Fibroblast of lung (primary cell): ENCODE measurements around the gene OR2V2. TPM values are rescaled to one million over a fixed set of nuclear protein-coding genes. Genes with fewer than 3 reads are reported as not detected.
"Not testable (repeated sequence)": the region's sequence is repeated elsewhere in the genome, so short reads cannot be mapped to it uniquely, and the experiment has no call there.

Experiments
- DNase-seq, 2 donors: peaks; one replicate each; pipeline versions ENCODE4 v3.0.0 to v3.0.0-alpha.2; 2010; ENCODE audit warnings: low read depth in 2 of 2
- H2AFZ ChIP-seq: 2 replicates; pipeline ENCODE4 v1.5.1; 2012; ENCODE audit warnings: low read length, control low read depth, inconsistent platforms
- H3K27ac ChIP-seq: 2 replicates; pipeline ENCODE4 v1.5.1; 2011; ENCODE audit warnings: low read length, control low read depth; ENCODE audit not compliant: insufficient read depth
- H3K27me3 ChIP-seq: 2 replicates; pipeline ENCODE4 v1.5.1; 2011; ENCODE audit warnings: mild to moderate bottlenecking, low read length; ENCODE audit not compliant: control insufficient read depth, insufficient read depth
- H3K36me3 ChIP-seq: 2 replicates; pipeline ENCODE4 v1.5.1; 2011; ENCODE audit warnings: low read length; ENCODE audit not compliant: control insufficient read depth, insufficient read depth
- H3K4me1 ChIP-seq: 2 replicates; pipeline ENCODE4 v1.5.1; 2011; ENCODE audit warnings: low read length; ENCODE audit not compliant: control insufficient read depth, insufficient read depth; ENCODE audit errors: extremely low read depth
- H3K4me2 ChIP-seq: 2 replicates; pipeline ENCODE4 v1.5.1; 2011; ENCODE audit warnings: low read length, control low read depth; ENCODE audit not compliant: insufficient read depth; ENCODE audit errors: extremely low read depth
- H3K4me3 ChIP-seq, 4 experiments: fragments of 200-600 bp in 1 of 4; sonication (generic) in 1 of 4; replicated peaks in 1 of 4; 2 replicates each; pipeline ENCODE4 v1.5.1; 2011 to 2016; ENCODE audit warnings: low read length in 4 of 4, low read depth in 3 of 4, mild to moderate bottlenecking in 3 of 4, control low read depth in 2 of 4, inconsistent platforms in 1 of 4, mixed read lengths in 1 of 4; ENCODE audit not compliant: insufficient read depth in 1 of 4; ENCODE audit errors: control extremely low read depth in 1 of 4
- H3K79me2 ChIP-seq: 2 replicates; pipeline ENCODE4 v1.5.1; 2012; ENCODE audit warnings: mild to moderate bottlenecking, low read length, inconsistent platforms; ENCODE audit not compliant: control insufficient read depth, insufficient read depth
- H3K9ac ChIP-seq: 2 replicates; pipeline ENCODE4 v1.5.1; 2011; ENCODE audit warnings: mild to moderate bottlenecking, low read length, control low read depth; ENCODE audit not compliant: insufficient read depth
- H3K9me3 ChIP-seq: 2 replicates; pipeline ENCODE4 v1.5.1; 2012; ENCODE audit warnings: low read depth, low read length; ENCODE audit not compliant: control insufficient read depth, insufficient read depth
- H4K20me1 ChIP-seq: 2 replicates; pipeline ENCODE4 v1.5.1; 2011; ENCODE audit warnings: low read length; ENCODE audit not compliant: control insufficient read depth, insufficient read depth; ENCODE audit errors: extremely low read depth
- CTCF ChIP-seq, 2 donors: IDR thresholded peaks in 1 of 2; conservative IDR thresholded peaks in 1 of 2; 1 replicate in 1 of 2; 2 replicates in 1 of 2; pipeline ENCODE4 v1.5.1; 2011 to 2012; ENCODE audit warnings: low read length in 2 of 2, control low read depth in 1 of 2, inconsistent platforms in 1 of 2, low read depth in 1 of 2, mild to moderate bottlenecking in 1 of 2
- EZH2 ChIP-seq: IDR thresholded peaks from 2 replicates; pipeline ENCODE4 v1.5.1; 2012; ENCODE audit warnings: low read length, control low read depth, mild to moderate bottlenecking; ENCODE audit errors: missing control alignments
- polyA plus RNA-seq, 2 donors: library from polyadenylated mRNA; depleted of rRNA in 1 of 2; stranded (reverse) in 1 of 2; unstranded in 1 of 2; fragments of >200 nt; gene quantifications; 2 replicates each; pipeline ENCODE4 v1.2.1, GENCODE V29; 2011 to 2012; ENCODE audit warnings: missing spikeins in 1 of 2
- total RNA-seq: library from RNA; depleted of rRNA; stranded (reverse); fragments of >200 nt; gene quantifications from 2 replicates; pipeline ENCODE4 v1.2.1, GENCODE V29; 2014

The OR2V2 gene
- total and polyA plus RNA-seq, 2 donors (not counting 1 experiment from before 2014, with no cell fraction given): not detected

GRCh38 chr5:181160152-181160754, 12.9 kb downstream of the OR2V2 start:
- Histone ChIP-seq H4K20me1 (no peaks in the 10 kb centered on the region), H3K4me3 (peak overlapping the region; percentile 32 to 54 (median 38)), H3K4me2 (peak overlapping the region; percentile 75), H3K9me3 (no peaks in the 10 kb centered on the region), H3K27ac (peak overlapping the region; percentile 86), H3K36me3 (no peaks in the 10 kb centered on the region), H2AFZ (peak overlapping the region; percentile 71), H3K9ac (peak overlapping the region; percentile 61), H3K27me3 (no peaks in the 10 kb centered on the region), H3K4me1 (peaks cover 4% of the 10 kb centered on the region), H3K79me2 (no peaks in the 10 kb centered on the region)
- peak; percentile 56 to 59 for DNase-seq
- no peak for TF ChIP-seq EZH2
- TF ChIP-seq CTCF (conservative IDR thresholded peaks at IDR 0.05 in 1 of 2, IDR thresholded peaks at IDR 0.05 in 1 of 2; ENCODE audit: low read depth in 1 of 2, low read length in 2 of 2): no peak

GRCh38 chr5:181160755-181161533, 13.6 kb downstream of the OR2V2 start:
- DNase-seq: peak; percentile 75
- Histone ChIP-seq H3K27ac (peak overlapping the region; percentile 74), H3K4me2 (peak overlapping the region; percentile 76), H3K4me3 (peak overlapping the region in 3 of 4 experiments; percentile 12 to 44 (median 39)), H2AFZ (peak overlapping the region; percentile 87)
- not testable (repeated sequence) for H3K79me2 ChIP-seq, H3K27me3 ChIP-seq, H3K36me3 ChIP-seq, H3K9me3 ChIP-seq, H3K9ac ChIP-seq, H3K4me1 ChIP-seq, H4K20me1 ChIP-seq

- DNase-seq: no peak
- TF ChIP-seq CTCF (conservative IDR thresholded peaks at IDR 0.05 in 1 of 2, IDR thresholded peaks at IDR 0.05 in 1 of 2; ENCODE audit: low read depth in 1 of 2, low read length in 2 of 2): no peak
- TF ChIP-seq EZH2: no peak
- no peaks in the 10 kb centered on the region for H3K79me2 ChIP-seq
- no peaks in the 10 kb centered on the region for H4K20me1 ChIP-seq
- H3K4me2 ChIP-seq: peak overlapping the region; percentile 76
- H3K4me1 ChIP-seq: peaks cover 4% of the 10 kb centered on the region
- H3K27me3 ChIP-seq: no peaks in the 10 kb centered on the region
- peak overlapping the region; percentile 74 for H3K27ac ChIP-seq
- peak overlapping the region in 2 of 4 experiments; percentile 39 to 44 for H3K4me3 ChIP-seq
- H3K9ac ChIP-seq: no peak overlapping the region
- H2AFZ ChIP-seq: peak overlapping the region; percentile 87
- H3K9me3 ChIP-seq: no peaks in the 10 kb centered on the region
- no peaks in the 10 kb centered on the region for H3K36me3 ChIP-seq
These were observed 14.3 kb downstream of the OR2V2 start for GRCh38 chr5:181161534-181162175.
